CD4-positive, alpha-beta T cell (primary cell): Measurements from ENCODE around the gene ERICH4. TPM values are rescaled to one million over a fixed set of nuclear protein-coding genes. Genes with fewer than 3 reads are reported as not detected.

Source experiments
- ATAC-seq: fragments of 200-7000 bp; cut with Tn5 transposase; one replicate; pipeline ENCODE4 v1.10.0; 2022; ENCODE audit warnings: mild to moderate bottlenecking; ENCODE audit not compliant: poor library complexity
- CTCF ChIA-PET: fragments of 350-600 bp; sonication (Branson Sonifier 250); formaldehyde crosslinking; loops from one replicate; lab custom pipeline; 2021; ENCODE audit warnings: antibody characterized with exemption, inconsistent platforms; lab: Charles Lee
- POLR2A ChIA-PET: fragments of 350-600 bp; sonication (Branson Sonifier 250); formaldehyde crosslinking; loops from one replicate; lab custom pipeline; 2021; ENCODE audit warnings: antibody characterized with exemption, inconsistent platforms; lab: Charles Lee
- DNase-seq, 14 experiments: peaks; one replicate each; pipeline ENCODE4 v3.0.0-alpha.2; 2013 to 2020; ENCODE audit warnings: mixed read lengths in 2 of 14
- H3K27ac ChIP-seq, 2 donors: one replicate each; pipeline versions ENCODE4 v1.5.1 to v1.7.0; 2013; ENCODE audit warnings: low read length in 2 of 2, low read depth in 1 of 2, mild to moderate bottlenecking in 1 of 2
- H3K27me3 ChIP-seq, 2 experiments: 1 replicate in 1 of 2; 2 replicates in 1 of 2; pipeline versions ENCODE4 v1.6.1 to v1.7.0; 2013; ENCODE audit warnings: low read length in 2 of 2, control low read depth in 1 of 2, mild to moderate bottlenecking in 1 of 2, moderate library complexity in 1 of 2; ENCODE audit not compliant: insufficient read depth in 2 of 2, control insufficient read depth in 1 of 2
- H3K36me3 ChIP-seq: one replicate; pipeline ENCODE4 v1.6.1; 2013; ENCODE audit warnings: low read length, control low read depth; ENCODE audit not compliant: insufficient read depth
- H3K4me1 ChIP-seq: one replicate; pipeline ENCODE4 v1.6.1; 2013; ENCODE audit warnings: low read length, control low read depth; ENCODE audit not compliant: insufficient read depth
- H3K4me3 ChIP-seq: one replicate; pipeline ENCODE4 v1.5.1; 2013; ENCODE audit warnings: mild to moderate bottlenecking, low read length, moderate library complexity
- H3K9me3 ChIP-seq, 2 experiments: 1 replicate in 1 of 2; 2 replicates in 1 of 2; pipeline versions ENCODE4 v1.6.1 to v1.7.0; 2013; ENCODE audit warnings: low read length in 2 of 2, mild to moderate bottlenecking in 2 of 2, control low read depth in 1 of 2, moderate library complexity in 1 of 2; ENCODE audit not compliant: control insufficient read depth in 1 of 2, insufficient read depth in 1 of 2
- H3K27ac Mint-ChIP-seq: one replicate; pipeline ENCODE4 v1.8.0; 2020; ENCODE audit warnings: mixed read lengths
- H3K27me3 Mint-ChIP-seq: one replicate; pipeline ENCODE4 v1.8.0; 2021; ENCODE audit warnings: mixed read lengths
- H3K36me3 Mint-ChIP-seq: one replicate; pipeline ENCODE4 v1.8.0; 2021; ENCODE audit warnings: low read depth, mixed read lengths
- H3K4me1 Mint-ChIP-seq: one replicate; pipeline ENCODE4 v1.8.0; 2021; ENCODE audit warnings: low read depth, mixed read lengths
- H3K4me3 Mint-ChIP-seq: one replicate; pipeline ENCODE4 v1.8.0; 2020; ENCODE audit warnings: mild to moderate bottlenecking, mixed read lengths
- H3K9me3 Mint-ChIP-seq: one replicate; pipeline ENCODE4 v1.8.0; 2020; ENCODE audit warnings: mixed read lengths
- CTCF ChIP-seq: fragments of 200-600 bp; IDR thresholded peaks from one replicate; pipeline ENCODE4 v1.8.0; 2022; ENCODE audit warnings: antibody characterized with exemption, mild to moderate bottlenecking
- intact Hi-C, 2 experiments: fragments of 100-400 bp; cut with DNase I in 1 of 2; cut with micrococcal nuclease in 1 of 2; formaldehyde crosslinking; loops; one replicate each; pipeline versions ENCODE4 v1.15.1 to v1.9.0; 2023 to 2025; cut with DNase I, micrococcal nuclease
- total RNA-seq, 174 experiments: library from RNA in 2 of 174; stranded (reverse) in 2 of 174; gene quantifications; one replicate each; pipeline ENCODE4 v1.2.3 and lab custom pipeline; 2021 to 2026

ERICH4 gene
- total RNA-seq, 2 experiments from 2014 or later, result not detected

GRCh38 chr19:41476583-41476982 is 33.6 kb downstream of the ERICH4 start:
- ATAC-seq (no peak), DNase-seq (no peak)
- CTCF ChIA-PET, result interaction anchor here (0.7 kb wide), 1 partner anchor 671 kb away, joined by 3 read pairs; no protein-coding TSS in a partner anchor
- Mint-ChIP-seq H3K27me3 (peaks cover 72% of the 10 kb centered on the region), H3K27ac (no peak overlapping the region), H3K9me3 (no peaks in the 10 kb centered on the region), H3K36me3 (no peaks in the 10 kb centered on the region), H3K4me1 (no peaks in the 10 kb centered on the region), H3K4me3 (no peak overlapping the region)
- no peak for TF ChIP-seq CTCF
- peaks cover 16 to 36% of the 10 kb centered on the region in 2 experiments for H3K27me3 ChIP-seq
- no peaks in the 10 kb centered on the region for H3K36me3 ChIP-seq
- H3K4me3 ChIP-seq, result no peak overlapping the region
- no peaks in the 10 kb centered on the region for H3K4me1 ChIP-seq
- no peak overlapping the region for H3K27ac ChIP-seq
- intact Hi-C loops, result no loop called here
- POLR2A ChIA-PET, result no interaction called here
- H3K9me3 ChIP-seq, result no peaks in the 10 kb centered on the region

- Histone ChIP-seq H3K36me3 (no peaks in the 10 kb centered on the region), H3K4me1 (no peaks in the 10 kb centered on the region), H3K4me3 (no peak overlapping the region), H3K27me3 (peaks cover 18 to 29% of the 10 kb centered on the region in 2 experiments), H3K9me3 (peaks cover 0 to 4% of the 10 kb centered on the region in 2 experiments), H3K27ac (no peak overlapping the region)
- no peak overlapping the region for H3K27ac Mint-ChIP-seq
- TF ChIP-seq CTCF, result no peak
- CTCF ChIA-PET, result no interaction called here
- H3K4me3 Mint-ChIP-seq, result no peak overlapping the region
- POLR2A ChIA-PET, result no interaction called here
- no peaks in the 10 kb centered on the region for H3K36me3 Mint-ChIP-seq
- no peaks in the 10 kb centered on the region for H3K4me1 Mint-ChIP-seq
- peaks cover 69% of the 10 kb centered on the region for H3K27me3 Mint-ChIP-seq
- no peak for DNase-seq
- H3K9me3 Mint-ChIP-seq, result no peaks in the 10 kb centered on the region
- no peak for ATAC-seq
- intact Hi-C loops, result no loop called here
Observed at GRCh38 chr19:41478171-41478570, 35.2 kb downstream of the ERICH4 start.

GRCh38 chr19:41478875-41479756 is 36.2 kb downstream of the ERICH4 start:
- no peak overlapping the region for H3K27ac Mint-ChIP-seq
- intact Hi-C loops, result no loop called here
- no peaks in the 10 kb centered on the region for H3K36me3 ChIP-seq
- H3K4me3 Mint-ChIP-seq, result no peak overlapping the region
- ATAC-seq, result no peak
- H3K4me1 ChIP-seq, result no peaks in the 10 kb centered on the region
- no peak for DNase-seq
- H3K27me3 Mint-ChIP-seq, result peaks cover 67% of the 10 kb centered on the region
- ChIA-PET CTCF (no interaction called here), POLR2A (no interaction called here)
- H3K27me3 ChIP-seq, result peaks cover 10 to 20% of the 10 kb centered on the region in 2 experiments
- no peak for TF ChIP-seq CTCF
- H3K27ac ChIP-seq, result no peak overlapping the region
- no peak overlapping the region for H3K4me3 ChIP-seq
- H3K9me3 ChIP-seq, result peaks cover 0 to 4% of the 10 kb centered on the region in 2 experiments
- no peaks in the 10 kb centered on the region for H3K9me3 Mint-ChIP-seq
- no peaks in the 10 kb centered on the region for H3K4me1 Mint-ChIP-seq
- no peaks in the 10 kb centered on the region for H3K36me3 Mint-ChIP-seq
